HepG2 (cell line): ENCODE data around the gene MNT. TPM values are rescaled to one million over a fixed set of nuclear protein-coding genes. Genes with fewer than 3 reads are reported as not detected.
A peak's percentile ranks its signal among the peaks of the same experiment; 100 is the strongest.

Experiments
- DR1 ChIP-seq: sonication (generic); formaldehyde crosslinking; IDR thresholded peaks from 2 replicates; pipeline ENCODE4 v1.8.0; 2021; ENCODE audit warnings: mild to moderate bottlenecking, missing genetic modification reagents, inconsistent platforms
- FOXK2 ChIP-seq: fragments of 450-650 bp; IDR thresholded peaks from 2 replicates; pipeline ENCODE4 v1.6.1; 2016
- MAZ ChIP-seq, 2 experiments: sonication (generic) in 1 of 2; formaldehyde crosslinking in 1 of 2; IDR thresholded peaks; 2 replicates each; pipeline versions ENCODE4 v1.5.0 to v1.6.1; 2012 to 2020; ENCODE audit warnings: low read depth in 2 of 2, mild to moderate bottlenecking in 2 of 2, borderline replicate concordance in 1 of 2, improper control_type of control experiment in 1 of 2, low read length in 1 of 2, missing genetic modification reagents in 1 of 2, moderate library complexity in 1 of 2
- NBN ChIP-seq: fragments of 450-650 bp; conservative IDR thresholded peaks from 2 replicates; pipeline ENCODE4 v1.6.1; 2017
- POGZ ChIP-seq: sonication (generic); formaldehyde crosslinking; IDR thresholded peaks from 2 replicates; pipeline ENCODE4 v1.4.0; 2020; ENCODE audit warnings: mild to moderate bottlenecking, missing genetic modification reagents
- RBFOX2 ChIP-seq: fragments of 200-400 bp; formaldehyde crosslinking; IDR thresholded peaks from 2 replicates; pipeline ENCODE4 v1.6.1; 2017; ENCODE audit warnings: low read depth, mild to moderate bottlenecking, low read length
- SAP130 ChIP-seq: IDR thresholded peaks from 2 replicates; pipeline ENCODE4 v1.6.1; 2016; ENCODE audit warnings: low read depth
- SOX13 ChIP-seq, 3 experiments: fragments of 450-650 bp in 1 of 3; sonication (generic) in 1 of 3; formaldehyde crosslinking in 1 of 3; IDR thresholded peaks in 2 of 3; conservative IDR thresholded peaks in 1 of 3; 2 replicates each; pipeline versions ENCODE4 v1.5.0 to v1.6.1; 2016 to 2020; ENCODE audit warnings: antibody characterized with exemption in 1 of 3, mild to moderate bottlenecking in 1 of 3, missing compliant biosample characterization in 1 of 3, missing genetic modification reagents in 1 of 3, moderate library complexity in 1 of 3
- ZNF530 ChIP-seq: sonication (generic); formaldehyde crosslinking; IDR thresholded peaks from 2 replicates; pipeline ENCODE4 v1.5.0; 2020; ENCODE audit warnings: low read depth, mild to moderate bottlenecking, missing genetic modification reagents
- ZNF777 ChIP-seq: sonication (generic); formaldehyde crosslinking; IDR thresholded peaks from 2 replicates; pipeline ENCODE4 v1.4.0; 2020; ENCODE audit warnings: missing genetic modification reagents
- polyA plus RNA-seq, 8 experiments: library from polyadenylated mRNA; depleted of rRNA in 3 of 8; stranded (reverse) in 7 of 8; unstranded in 1 of 8; fragments of >200 nt; fragmentation: Illumina TruSeq in 4 of 8; extraction: Trizol in 4 of 8; gene quantifications; 2 replicates each; pipeline versions ENCODE4 v1.2.1 to v1.2.3, GENCODE V29; 2011 to 2016; ENCODE audit warnings: low read depth in 4 of 8, missing spikeins in 1 of 8, mixed read lengths in 1 of 8; ENCODE audit not compliant: insufficient read depth in 1 of 8
- total RNA-seq, 5 experiments: library from RNA; depleted of rRNA; stranded (reverse); fragments of >200 nt; fragmentation: Illumina TruSeq; extraction: Trizol; gene quantifications; 2 replicates each; pipeline ENCODE4 v1.2.3, GENCODE V29; 2016; ENCODE audit warnings: low read depth in 1 of 5
- TF ChIP-seq, protein P1 (sequence below): IDR thresholded peaks from 2 replicates; pipeline ENCODE4 v1.6.1; 2016; ENCODE audit warnings: missing genetic modification reagents, missing compliant biosample characterization
- TF ChIP-seq, protein P2 (sequence below): sonication (generic); formaldehyde crosslinking; IDR thresholded peaks from 2 replicates; pipeline ENCODE4 v1.4.0; 2020; ENCODE audit warnings: low read depth, missing genetic modification reagents
- TF ChIP-seq, protein P3 (sequence below): sonication (generic); formaldehyde crosslinking; IDR thresholded peaks from 2 replicates; pipeline ENCODE4 v1.4.0; 2020; ENCODE audit warnings: missing genetic modification reagents, borderline replicate concordance
- TF ChIP-seq, protein P4 (sequence below): sonication (generic); formaldehyde crosslinking; IDR thresholded peaks from 2 replicates; pipeline ENCODE4 v1.4.0; 2020; ENCODE audit warnings: missing genetic modification reagents
- TF ChIP-seq, protein P5 (sequence below): sonication (generic); formaldehyde crosslinking; IDR thresholded peaks from 2 replicates; pipeline ENCODE4 v1.5.0; 2020; ENCODE audit warnings: missing genetic modification reagents, mild to moderate bottlenecking, borderline replicate concordance

Gene MNT
- total and polyA plus RNA-seq, 2 of the 13 experiments (the other 11 are each of a cell fraction or from before 2014, with no cell fraction given) = 2.1 to 3.5 TPM

DNA sequence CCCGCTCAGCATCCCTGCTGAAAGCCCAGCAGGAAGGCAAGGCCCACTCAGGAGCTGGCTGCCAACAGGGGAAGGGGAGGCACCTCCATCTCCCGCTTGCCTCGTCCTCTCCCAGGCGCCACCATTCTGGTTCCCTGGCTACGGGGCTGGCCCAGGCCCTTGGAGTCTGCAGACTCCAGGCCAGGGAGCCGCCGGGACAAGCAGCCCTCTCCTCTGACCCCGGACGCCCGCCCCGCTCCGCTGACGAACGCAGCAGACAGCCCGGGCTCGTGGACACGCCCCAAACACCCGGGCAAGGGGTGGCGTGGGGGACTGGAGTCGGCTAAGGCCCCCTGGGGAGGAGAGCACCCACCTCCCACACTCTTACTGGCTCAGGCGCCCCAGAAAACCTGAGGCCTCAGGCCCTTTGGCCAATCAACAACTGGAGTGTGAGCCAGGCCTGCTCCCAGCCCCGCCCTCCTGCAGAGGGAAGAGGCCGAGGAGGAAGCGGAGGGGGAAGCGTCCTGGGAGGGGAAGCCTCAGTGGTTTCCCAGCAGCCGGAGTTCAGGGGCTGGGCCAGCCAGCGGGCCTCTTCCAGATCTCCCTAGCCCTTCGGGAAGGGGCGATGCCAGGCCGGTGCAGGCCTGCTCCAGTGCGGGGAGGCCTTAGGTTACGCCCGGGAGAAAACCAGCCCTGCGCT, 4.2 kb downstream of the MNT start (continued):
- 0 out of 2 replicates have a peak, but pooled peaks have one; percentile 39 for TF ChIP-seq ZNF777 (CRISPR knock-in tag)
- TF ChIP-seq, protein P1, sequence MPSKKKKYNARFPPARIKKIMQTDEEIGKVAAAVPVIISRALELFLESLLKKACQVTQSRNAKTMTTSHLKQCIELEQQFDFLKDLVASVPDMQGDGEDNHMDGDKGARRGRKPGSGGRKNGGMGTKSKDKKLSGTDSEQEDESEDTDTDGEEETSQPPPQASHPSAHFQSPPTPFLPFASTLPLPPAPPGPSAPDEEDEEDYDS (CRISPR knock-in tag) = peak; percentile 67; the same call in 1 of the 2 replicates
- peak; percentile 62 for TF ChIP-seq RBFOX2
- no peak for TF ChIP-seq FOXK2
- TF ChIP-seq POGZ = no peak
- TF ChIP-seq SOX13 (IDR thresholded peaks at IDR 0.05) = no peak
- TF ChIP-seq SOX13 (CRISPR knock-in tag; conservative IDR thresholded peaks at IDR 0.05 in 1 of 2, IDR thresholded peaks at IDR 0.05 in 1 of 2) = peak in 1 of 2 experiments; percentile 27; a peak in 1 of 4 replicates
- peak; percentile 84; the same call in 1 of the 2 replicates for TF ChIP-seq MAZ (IDR thresholded peaks at IDR 0.05; ENCODE audit: borderline replicate concordance, low read depth, low read length)
- peak; percentile 16; the same call in 1 of the 2 replicates for TF ChIP-seq MAZ (CRISPR knock-in tag; IDR thresholded peaks at IDR 0.05; ENCODE audit: low read depth)
- TF ChIP-seq, protein P2, sequence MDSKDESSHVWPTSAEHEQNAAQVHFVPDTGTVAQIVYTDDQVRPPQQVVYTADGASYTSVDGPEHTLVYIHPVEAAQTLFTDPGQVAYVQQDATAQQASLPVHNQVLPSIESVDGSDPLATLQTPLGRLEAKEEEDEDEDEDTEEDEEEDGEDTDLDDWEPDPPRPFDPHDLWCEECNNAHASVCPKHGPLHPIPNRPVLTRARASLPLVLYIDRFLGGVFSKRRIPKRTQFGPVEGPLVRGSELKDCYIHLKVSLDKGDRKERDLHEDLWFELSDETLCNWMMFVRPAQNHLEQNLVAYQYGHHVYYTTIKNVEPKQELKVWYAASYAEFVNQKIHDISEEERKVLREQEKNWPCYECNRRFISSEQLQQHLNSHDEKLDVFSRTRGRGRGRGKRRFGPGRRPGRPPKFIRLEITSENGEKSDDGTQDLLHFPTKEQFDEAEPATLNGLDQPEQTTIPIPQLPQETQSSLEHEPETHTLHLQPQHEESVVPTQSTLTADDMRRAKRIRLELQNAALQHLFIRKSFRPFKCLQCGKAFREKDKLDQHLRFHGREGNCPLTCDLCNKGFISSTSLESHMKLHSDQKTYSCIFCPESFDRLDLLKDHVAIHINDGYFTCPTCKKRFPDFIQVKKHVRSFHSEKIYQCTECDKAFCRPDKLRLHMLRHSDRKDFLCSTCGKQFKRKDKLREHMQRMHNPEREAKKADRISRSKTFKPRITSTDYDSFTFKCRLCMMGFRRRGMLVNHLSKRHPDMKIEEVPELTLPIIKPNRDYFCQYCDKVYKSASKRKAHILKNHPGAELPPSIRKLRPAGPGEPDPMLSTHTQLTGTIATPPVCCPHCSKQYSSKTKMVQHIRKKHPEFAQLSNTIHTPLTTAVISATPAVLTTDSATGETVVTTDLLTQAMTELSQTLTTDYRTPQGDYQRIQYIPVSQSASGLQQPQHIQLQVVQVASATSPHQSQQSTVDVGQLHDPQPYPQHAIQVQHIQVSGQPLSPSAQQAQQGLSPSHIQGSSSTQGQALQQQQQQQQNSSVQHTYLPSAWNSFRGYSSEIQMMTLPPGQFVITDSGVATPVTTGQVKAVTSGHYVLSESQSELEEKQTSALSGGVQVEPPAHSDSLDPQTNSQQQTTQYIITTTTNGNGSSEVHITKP = peak; percentile 53; the same call in 1 of the 2 replicates
- TF ChIP-seq ZNF530 (CRISPR knock-in tag) = no peak
- TF ChIP-seq, protein P3, sequence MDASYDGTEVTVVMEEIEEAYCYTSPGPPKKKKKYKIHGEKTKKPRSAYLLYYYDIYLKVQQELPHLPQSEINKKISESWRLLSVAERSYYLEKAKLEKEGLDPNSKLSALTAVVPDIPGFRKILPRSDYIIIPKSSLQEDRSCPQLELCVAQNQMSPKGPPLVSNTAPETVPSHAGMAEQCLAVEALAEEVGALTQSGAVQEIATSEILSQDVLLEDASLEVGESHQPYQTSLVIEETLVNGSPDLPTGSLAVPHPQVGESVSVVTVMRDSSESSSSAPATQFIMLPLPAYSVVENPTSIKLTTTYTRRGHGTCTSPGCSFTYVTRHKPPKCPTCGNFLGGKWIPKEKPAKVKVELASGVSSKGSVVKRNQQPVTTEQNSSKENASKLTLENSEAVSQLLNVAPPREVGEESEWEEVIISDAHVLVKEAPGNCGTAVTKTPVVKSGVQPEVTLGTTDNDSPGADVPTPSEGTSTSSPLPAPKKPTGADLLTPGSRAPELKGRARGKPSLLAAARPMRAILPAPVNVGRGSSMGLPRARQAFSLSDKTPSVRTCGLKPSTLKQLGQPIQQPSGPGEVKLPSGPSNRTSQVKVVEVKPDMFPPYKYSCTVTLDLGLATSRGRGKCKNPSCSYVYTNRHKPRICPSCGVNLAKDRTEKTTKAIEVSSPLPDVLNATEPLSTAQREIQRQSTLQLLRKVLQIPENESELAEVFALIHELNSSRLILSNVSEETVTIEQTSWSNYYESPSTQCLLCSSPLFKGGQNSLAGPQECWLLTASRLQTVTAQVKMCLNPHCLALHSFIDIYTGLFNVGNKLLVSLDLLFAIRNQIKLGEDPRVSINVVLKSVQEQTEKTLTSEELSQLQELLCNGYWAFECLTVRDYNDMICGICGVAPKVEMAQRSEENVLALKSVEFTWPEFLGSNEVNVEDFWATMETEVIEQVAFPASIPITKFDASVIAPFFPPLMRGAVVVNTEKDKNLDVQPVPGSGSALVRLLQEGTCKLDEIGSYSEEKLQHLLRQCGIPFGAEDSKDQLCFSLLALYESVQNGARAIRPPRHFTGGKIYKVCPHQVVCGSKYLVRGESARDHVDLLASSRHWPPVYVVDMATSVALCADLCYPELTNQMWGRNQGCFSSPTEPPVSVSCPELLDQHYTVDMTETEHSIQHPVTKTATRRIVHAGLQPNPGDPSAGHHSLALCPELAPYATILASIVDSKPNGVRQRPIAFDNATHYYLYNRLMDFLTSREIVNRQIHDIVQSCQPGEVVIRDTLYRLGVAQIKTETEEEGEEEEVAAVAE (CRISPR knock-in tag) = peak; percentile 69; the same call in 1 of the 2 replicates
- TF ChIP-seq, protein P4, sequence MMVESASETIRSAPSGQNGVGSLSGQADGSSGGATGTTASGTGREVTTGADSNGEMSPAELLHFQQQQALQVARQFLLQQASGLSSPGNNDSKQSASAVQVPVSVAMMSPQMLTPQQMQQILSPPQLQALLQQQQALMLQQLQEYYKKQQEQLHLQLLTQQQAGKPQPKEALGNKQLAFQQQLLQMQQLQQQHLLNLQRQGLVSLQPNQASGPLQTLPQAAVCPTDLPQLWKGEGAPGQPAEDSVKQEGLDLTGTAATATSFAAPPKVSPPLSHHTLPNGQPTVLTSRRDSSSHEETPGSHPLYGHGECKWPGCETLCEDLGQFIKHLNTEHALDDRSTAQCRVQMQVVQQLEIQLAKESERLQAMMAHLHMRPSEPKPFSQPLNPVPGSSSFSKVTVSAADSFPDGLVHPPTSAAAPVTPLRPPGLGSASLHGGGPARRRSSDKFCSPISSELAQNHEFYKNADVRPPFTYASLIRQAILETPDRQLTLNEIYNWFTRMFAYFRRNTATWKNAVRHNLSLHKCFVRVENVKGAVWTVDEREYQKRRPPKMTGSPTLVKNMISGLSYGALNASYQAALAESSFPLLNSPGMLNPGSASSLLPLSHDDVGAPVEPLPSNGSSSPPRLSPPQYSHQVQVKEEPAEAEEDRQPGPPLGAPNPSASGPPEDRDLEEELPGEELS (CRISPR knock-in tag) = peak; percentile 40; the same call in 1 of the 2 replicates
- TF ChIP-seq DR1 (CRISPR knock-in tag) = 0 out of 2 replicates have a peak, but pooled peaks have one; percentile 29
- peak; percentile 96 for TF ChIP-seq SAP130
- TF ChIP-seq, protein P5, sequence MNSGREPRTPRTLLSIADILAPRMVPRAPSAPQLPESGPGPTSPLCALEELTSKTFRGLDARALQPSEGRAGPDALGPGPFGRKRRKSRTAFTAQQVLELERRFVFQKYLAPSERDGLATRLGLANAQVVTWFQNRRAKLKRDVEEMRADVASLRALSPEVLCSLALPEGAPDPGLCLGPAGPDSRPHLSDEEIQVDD (CRISPR knock-in tag) = no peak
- TF ChIP-seq NBN = no peak
